T47D (cell line): ENCODE measurements around the gene SEPTIN12.

Experiments used
- DNase-seq, 2 experiments: peaks; one replicate each; pipeline versions ENCODE4 v3.0.0 to v3.0.0-alpha.2; 2011 to 2012; ENCODE audit warnings: low read depth in 1 of 2, low spot score in 1 of 2
- JUND ChIP-seq: IDR thresholded peaks from 2 replicates; pipeline ENCODE4 v1.6.1; 2012; ENCODE audit warnings: low read depth
- in situ Hi-C: cut with HindIII; loops from 2 replicates; pipeline ENCODE4 v1.10.0; 2016; ENCODE audit warnings: low sequenced_read_pairs, low pct_unique_long_range_greater_than_20kb

The SEPTIN12 gene

GRCh38 chr16:4800290-4801041, 12.3 kb upstream of the SEPTIN12 start:
- TF ChIP-seq JUND = no peak
- in situ Hi-C loops = no loop called here
- DNase-seq = peak in 1 of 2 experiments; percentile 39

GRCh38 chr16:4799171-4799855, 11.2 kb upstream of the SEPTIN12 start:
- DNase-seq = no peak
- in situ Hi-C loops = no loop called here
- no peak for TF ChIP-seq JUND

GRCh38 chr16:4798456-4798855, 10.3 kb upstream of the SEPTIN12 start:
- no peak for DNase-seq
- TF ChIP-seq JUND = no peak
- in situ Hi-C loops = no loop called here

- in situ Hi-C loops = no loop called here
- DNase-seq = no peak
- no peak for TF ChIP-seq JUND
Measured at GRCh38 chr16:4797805-4798252, 9.7 kb upstream of the SEPTIN12 start.

GRCh38 chr16:4796982-4797804, 9.0 kb upstream of the SEPTIN12 start:
- DNase-seq = no peak
- TF ChIP-seq JUND = no peak
- in situ Hi-C loops = no loop called here

GRCh38 chr16:4795828-4796572, 7.9 kb upstream of the SEPTIN12 start:
- in situ Hi-C loops = no loop called here
- no peak for TF ChIP-seq JUND
- no peak for DNase-seq

GRCh38 chr16:4795181-4795827, 7.2 kb upstream of the SEPTIN12 start, which contains the start of gene SMIM22:
Gene SMIM22, plus strand, starts transcription at chr16:4795369. Its CDS starts 366 bp downstream, at chr16:4795735.
- TF ChIP-seq JUND = no peak
- peak in 1 of 2 experiments; percentile 42 for DNase-seq
- in situ Hi-C loops = no loop called here

- in situ Hi-C loops = no loop called here
- DNase-seq = no peak
Measured at GRCh38 chr16:4792951-4793513, 4.9 kb upstream of the SEPTIN12 start.

GRCh38 chr16:4790871-4791270, 2.7 kb upstream of the SEPTIN12 start:
- TF ChIP-seq JUND = no peak
- in situ Hi-C loops = no loop called here
- DNase-seq = no peak

More at GRCh38 chr16:4792951-4793513, 4.9 kb upstream of the SEPTIN12 start:
- no peak for TF ChIP-seq JUND

GRCh38 chr16:4790261-4790660, 2.1 kb upstream of the SEPTIN12 start:
- peak in 1 of 2 experiments; percentile 30 for DNase-seq
- no peak for TF ChIP-seq JUND
- in situ Hi-C loops = no loop called here

- in situ Hi-C loops = no loop called here
- DNase-seq = no peak
- no peak for TF ChIP-seq JUND
Measured at GRCh38 chr16:4788910-4789309, 765 bp upstream of the SEPTIN12 start.
